ENCODE data around the gene ISLR2.

ISLR2 gene

DNA sequence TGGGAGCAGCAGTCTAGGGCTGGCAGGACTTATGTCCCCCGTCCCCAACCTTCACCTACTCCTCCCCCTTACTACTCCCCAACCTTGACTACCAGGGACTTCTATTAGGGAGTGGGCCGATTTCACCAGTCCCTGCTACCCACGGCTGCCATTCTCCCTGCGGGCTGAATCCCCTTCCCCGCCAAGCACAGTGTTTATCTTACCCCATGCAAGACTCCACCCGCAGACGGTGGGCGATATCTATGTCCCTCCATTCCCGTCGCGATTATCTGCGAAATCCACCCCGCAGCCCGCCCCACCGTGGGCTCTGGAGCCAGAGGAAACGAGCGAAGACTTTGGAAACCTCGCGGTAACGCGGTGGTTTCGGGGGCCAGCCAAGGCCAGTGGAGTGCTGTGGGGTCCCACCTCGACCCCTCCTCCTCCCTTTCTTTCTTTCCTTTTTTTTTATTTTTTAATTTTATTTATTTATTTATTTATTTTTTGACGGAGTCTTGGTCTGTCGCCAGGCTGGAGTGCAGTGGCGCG is 4.7 kb downstream of the ISLR2 start:
- Histone ChIP-seq H3K4me1 (ENCODE audit: control insufficient read depth, insufficient read depth, low read length) (peaks cover 10% of the 10 kb centered on the region), H3K4me3 (ENCODE audit: low read depth, low read length) (no peak overlapping the region), H3K36me3 (ENCODE audit: control insufficient read depth in 2 of 2, insufficient read depth in 1 of 2, low read length in 2 of 2) (no peaks in the 10 kb centered on the region), H3K27ac (ENCODE audit: extremely low read depth, low read depth, low read length) (no peak overlapping the region), H3K9me3 (ENCODE audit: control insufficient read depth, insufficient read depth, low read depth, low read length) (no peaks in the 10 kb centered on the region)
- no peak for TF ChIP-seq ZNF155 (tag by site-specific recombination; IDR thresholded peaks at IDR 0.05)
- no peak for TF ChIP-seq KLF9 (tag by site-specific recombination; IDR thresholded peaks at IDR 0.05; ENCODE audit: low read depth)
- no peak for TF ChIP-seq ZNF658 (tag by site-specific recombination; IDR thresholded peaks at IDR 0.05)
- no peak for TF ChIP-seq ZNF23 (tag by site-specific recombination; IDR thresholded peaks at IDR 0.05; ENCODE audit: borderline replicate concordance)
- TF ChIP-seq ZNF175 (tag by site-specific recombination; IDR thresholded peaks at IDR 0.05) = no peak
- no peak for TF ChIP-seq ZNF791 (tag by site-specific recombination; IDR thresholded peaks at IDR 0.05)
- no peak for TF ChIP-seq ZNF76 (tag by site-specific recombination; IDR thresholded peaks at IDR 0.05; ENCODE audit: borderline replicate concordance, low read depth)
- TF ChIP-seq ZNF211 (tag by site-specific recombination; IDR thresholded peaks at IDR 0.05; ENCODE audit: low read depth) = no peak
- no peak for TF ChIP-seq ZBTB44 (tag by site-specific recombination; IDR thresholded peaks at IDR 0.05)
- CTCF ChIA-PET = interaction anchor here (0.7 to 1.3 kb wide), 4 partner anchors 7 to 173 kb away, joined by 3 to 9 read pairs (median 4); partner anchors contain the start of gene STRA6
- POLR2A ChIA-PET = interaction anchor here (0.6 to 1.6 kb wide), 3 partner anchors 55 to 61 kb away, joined by 4 to 5 read pairs (median 5); no protein-coding TSS in a partner anchor

DNA sequence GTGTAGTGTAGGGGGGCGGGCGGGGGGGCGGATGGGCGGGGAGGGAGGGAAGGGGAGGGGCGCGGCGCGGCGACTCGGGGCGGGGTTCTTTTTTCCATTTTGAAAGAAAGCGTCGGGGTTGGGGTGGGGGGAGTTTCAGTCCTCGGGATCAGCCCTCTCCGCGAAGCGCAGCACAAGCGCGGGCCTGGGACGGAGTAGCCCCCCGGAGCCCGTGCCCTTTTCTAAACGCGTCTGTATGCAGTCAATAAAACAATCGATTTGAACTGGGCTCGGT is 6.1 kb downstream of the ISLR2 start:
- POLR2A ChIA-PET = interaction anchor here (0.9 to 1.6 kb wide), 2 partner anchors 57 to 92 kb away, joined by 3 to 4 read pairs; no protein-coding TSS in a partner anchor
- H3K36me3 ChIP-seq (ENCODE audit: control insufficient read depth in 2 of 2, insufficient read depth in 1 of 2, low read length in 2 of 2) = no peaks in the 10 kb centered on the region
- CTCF ChIA-PET = interaction anchor here (0.6 to 1.3 kb wide), 4 partner anchors 9 to 194 kb away, joined by 3 to 4 read pairs (median 4); no protein-coding TSS in a partner anchor
- TF ChIP-seq SP3 (tag by site-specific recombination; IDR thresholded peaks at IDR 0.05) (0 out of 2 replicates have a peak, but pooled peaks have one; percentile 1), ZNF292 (tag by site-specific recombination; IDR thresholded peaks at IDR 0.05; ENCODE audit: borderline replicate concordance, low read depth) (no peak)
- peaks cover 4% of the 10 kb centered on the region for H3K4me1 ChIP-seq (ENCODE audit: control insufficient read depth, insufficient read depth, low read length)
- peak overlapping the region; percentile 74 for H3K27ac ChIP-seq (ENCODE audit: extremely low read depth, low read depth, low read length)
- H3K4me3 ChIP-seq (ENCODE audit: low read depth, low read length) = peak overlapping the region; percentile 2
- no peaks in the 10 kb centered on the region for H3K9me3 ChIP-seq (ENCODE audit: control insufficient read depth, insufficient read depth, low read depth, low read length)

DNA sequence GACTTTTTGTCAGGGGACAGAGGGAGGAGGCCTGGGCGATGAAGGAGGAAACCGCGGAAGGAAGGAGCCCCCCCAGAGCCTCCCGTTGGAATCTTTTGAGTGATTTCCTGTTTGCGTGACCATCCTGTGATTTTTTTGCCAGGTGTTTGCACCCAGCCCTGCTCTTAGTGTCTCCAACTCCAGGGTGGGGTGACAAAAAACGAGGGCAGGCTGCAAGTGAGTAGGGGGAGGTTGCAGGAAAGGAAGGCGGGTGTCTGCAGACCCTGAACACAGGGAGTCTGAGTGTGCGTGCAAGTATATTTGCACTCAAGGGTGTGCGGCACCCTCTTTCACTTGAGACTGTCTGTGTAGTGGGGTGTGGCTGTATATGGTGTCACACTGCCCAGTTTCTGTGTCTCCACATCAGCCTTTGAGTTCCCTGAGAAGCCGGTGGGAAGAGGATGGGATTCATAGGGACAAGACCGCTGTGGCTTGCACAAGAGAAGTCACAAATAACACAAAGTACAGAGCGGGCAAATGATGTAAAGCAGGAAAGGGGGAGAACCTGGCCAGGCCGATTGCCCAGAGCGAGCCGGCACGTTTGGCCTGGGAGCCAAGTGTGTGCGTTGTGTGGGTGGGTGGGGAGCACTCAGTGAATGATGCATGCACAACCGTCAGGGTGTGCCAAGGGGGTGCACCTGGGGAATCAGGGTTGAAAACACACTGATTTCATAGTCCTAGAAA is 6.6 kb downstream of the ISLR2 start:
- peak overlapping the region; percentile 2 for H3K4me3 ChIP-seq (ENCODE audit: low read depth, low read length)
- no peak for TF ChIP-seq ZNF37A (tag by site-specific recombination; IDR thresholded peaks at IDR 0.05)
- no peak for TF ChIP-seq FEZF1 (tag by site-specific recombination; IDR thresholded peaks at IDR 0.05)
- TF ChIP-seq GLI4 (tag by site-specific recombination; IDR thresholded peaks at IDR 0.05) = no peak
- no peak for TF ChIP-seq ZNF837 (tag by site-specific recombination; IDR thresholded peaks at IDR 0.05)
- no peak for TF ChIP-seq ZNF639 (tag by site-specific recombination; IDR thresholded peaks at IDR 0.05)
- TF ChIP-seq ZNF830 (tag by site-specific recombination; IDR thresholded peaks at IDR 0.05; ENCODE audit: low read depth) = no peak
- TF ChIP-seq, protein P1, sequence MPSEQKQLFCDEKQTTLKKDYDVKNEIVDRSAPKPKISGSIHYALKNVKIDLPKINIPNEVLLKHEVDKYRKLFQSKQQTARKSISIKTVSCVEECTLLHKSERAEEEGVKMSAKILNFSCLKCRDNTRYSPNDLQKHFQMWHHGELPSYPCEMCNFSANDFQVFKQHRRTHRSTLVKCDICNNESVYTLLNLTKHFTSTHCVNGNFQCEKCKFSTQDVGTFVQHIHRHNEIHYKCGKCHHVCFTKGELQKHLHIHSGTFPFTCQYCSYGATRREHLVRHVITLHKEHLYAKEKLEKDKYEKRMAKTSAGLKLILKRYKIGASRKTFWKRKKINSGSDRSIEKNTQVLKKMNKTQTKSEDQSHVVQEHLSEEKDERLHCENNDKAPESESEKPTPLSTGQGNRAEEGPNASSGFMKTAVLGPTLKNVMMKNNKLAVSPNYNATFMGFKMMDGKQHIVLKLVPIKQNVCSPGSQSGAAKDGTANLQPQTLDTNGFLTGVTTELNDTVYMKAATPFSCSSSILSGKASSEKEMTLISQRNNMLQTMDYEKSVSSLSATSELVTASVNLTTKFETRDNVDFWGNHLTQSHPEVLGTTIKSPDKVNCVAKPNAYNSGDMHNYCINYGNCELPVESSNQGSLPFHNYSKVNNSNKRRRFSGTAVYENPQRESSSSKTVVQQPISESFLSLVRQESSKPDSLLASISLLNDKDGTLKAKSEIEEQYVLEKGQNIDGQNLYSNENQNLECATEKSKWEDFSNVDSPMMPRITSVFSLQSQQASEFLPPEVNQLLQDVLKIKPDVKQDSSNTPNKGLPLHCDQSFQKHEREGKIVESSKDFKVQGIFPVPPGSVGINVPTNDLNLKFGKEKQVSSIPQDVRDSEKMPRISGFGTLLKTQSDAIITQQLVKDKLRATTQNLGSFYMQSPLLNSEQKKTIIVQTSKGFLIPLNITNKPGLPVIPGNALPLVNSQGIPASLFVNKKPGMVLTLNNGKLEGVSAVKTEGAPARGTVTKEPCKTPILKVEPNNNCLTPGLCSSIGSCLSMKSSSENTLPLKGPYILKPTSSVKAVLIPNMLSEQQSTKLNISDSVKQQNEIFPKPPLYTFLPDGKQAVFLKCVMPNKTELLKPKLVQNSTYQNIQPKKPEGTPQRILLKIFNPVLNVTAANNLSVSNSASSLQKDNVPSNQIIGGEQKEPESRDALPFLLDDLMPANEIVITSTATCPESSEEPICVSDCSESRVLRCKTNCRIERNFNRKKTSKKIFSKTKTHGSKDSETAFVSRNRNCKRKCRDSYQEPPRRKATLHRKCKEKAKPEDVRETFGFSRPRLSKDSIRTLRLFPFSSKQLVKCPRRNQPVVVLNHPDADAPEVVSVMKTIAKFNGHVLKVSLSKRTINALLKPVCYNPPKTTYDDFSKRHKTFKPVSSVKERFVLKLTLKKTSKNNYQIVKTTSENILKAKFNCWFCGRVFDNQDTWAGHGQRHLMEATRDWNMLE (tag by site-specific recombination; conservative IDR thresholded peaks at IDR 0.05; ENCODE audit: low read depth) = no peak
- TF ChIP-seq ZNF335 (tag by site-specific recombination; conservative IDR thresholded peaks at IDR 0.05) = no peak
- TF ChIP-seq ZNF664 (tag by site-specific recombination; IDR thresholded peaks at IDR 0.05) = no peak
- no peak for TF ChIP-seq ZNF223 (tag by site-specific recombination; IDR thresholded peaks at IDR 0.05)
- TF ChIP-seq ZNF394 (tag by site-specific recombination; IDR thresholded peaks at IDR 0.05; ENCODE audit: borderline replicate concordance) = no peak
- TF ChIP-seq ZNF488 (tag by site-specific recombination; IDR thresholded peaks at IDR 0.05) = no peak

More for the DNA sequence above, 6.6 kb downstream of the ISLR2 start:
- H3K36me3 ChIP-seq (ENCODE audit: control insufficient read depth in 2 of 2, insufficient read depth in 1 of 2, low read length in 2 of 2) = no peaks in the 10 kb centered on the region
- POLR2A ChIA-PET = no interaction called here
- H3K9me3 ChIP-seq (ENCODE audit: control insufficient read depth, insufficient read depth, low read depth, low read length) = no peaks in the 10 kb centered on the region
- peaks cover 4% of the 10 kb centered on the region for H3K4me1 ChIP-seq (ENCODE audit: control insufficient read depth, insufficient read depth, low read length)
- CTCF ChIA-PET = no interaction called here
- peak overlapping the region; percentile 74 for H3K27ac ChIP-seq (ENCODE audit: extremely low read depth, low read depth, low read length)

Measured in HEK293 (cell line).